Astrocyte (in vitro differentiated cells and primary cell): ENCODE data around the gene ABHD16A. TPM values are rescaled to one million over a fixed set of nuclear protein-coding genes. Genes with fewer than 3 reads are reported as not detected.

Experiments used
- DNase-seq: peaks from one replicate; pipeline ENCODE4 v3.0.0-alpha.2; 2010; ENCODE audit warnings: low read depth
- FAIRE-seq: peaks from 2 replicates; lab custom pipeline; 2011; peaks lifted over from hg19 to GRCh38; lab: Jason Lieb, UNC
- H2AFZ ChIP-seq: 2 replicates; pipeline ENCODE4 v1.6.0; 2012; ENCODE audit warnings: low read depth, low read length, inconsistent platforms
- H3K27ac ChIP-seq: 2 replicates; pipeline ENCODE4 v1.5.1; 2011; ENCODE audit warnings: low read depth, low read length, inconsistent platforms
- H3K27me3 ChIP-seq: 2 replicates; pipeline ENCODE4 v1.6.0; 2011; ENCODE audit warnings: low read length, inconsistent platforms; ENCODE audit not compliant: insufficient read depth
- H3K36me3 ChIP-seq: 2 replicates; pipeline ENCODE4 v1.5.1; 2011; ENCODE audit warnings: low read length, inconsistent platforms; ENCODE audit not compliant: insufficient read depth
- H3K4me1 ChIP-seq: 2 replicates; pipeline ENCODE4 v1.5.1; 2011; ENCODE audit warnings: low read length, inconsistent platforms; ENCODE audit not compliant: insufficient read depth
- H3K4me2 ChIP-seq: 2 replicates; pipeline ENCODE4 v1.6.0; 2012; ENCODE audit warnings: low read length, inconsistent platforms
- H3K4me3 ChIP-seq: 2 replicates; pipeline ENCODE4 v1.5.1; 2011; ENCODE audit warnings: low read depth, mild to moderate bottlenecking, low read length, inconsistent platforms; ENCODE audit not compliant: insufficient read depth
- H3K79me2 ChIP-seq: 2 replicates; pipeline ENCODE4 v1.6.0; 2012; ENCODE audit warnings: mild to moderate bottlenecking, low read length, inconsistent platforms; ENCODE audit not compliant: insufficient read depth
- H3K9ac ChIP-seq: 2 replicates; pipeline ENCODE4 v1.6.0; 2012; ENCODE audit warnings: mild to moderate bottlenecking, low read length, inconsistent platforms
- H3K9me3 ChIP-seq: 2 replicates; pipeline ENCODE4 v1.5.1; 2012; ENCODE audit warnings: low read depth, mild to moderate bottlenecking, low read length, inconsistent platforms; ENCODE audit not compliant: insufficient read depth
- H4K20me1 ChIP-seq: 2 replicates; pipeline ENCODE4 v1.6.0; 2012; ENCODE audit warnings: low read length, inconsistent platforms; ENCODE audit not compliant: insufficient read depth
- H3K27ac Mint-ChIP-seq: one replicate; pipeline ENCODE4 v1.8.0; 2021; ENCODE audit warnings: mild to moderate bottlenecking, mixed read lengths; ENCODE audit not compliant: unreplicated experiment
- H3K27me3 Mint-ChIP-seq: one replicate; pipeline ENCODE4 v1.8.0; 2021; ENCODE audit warnings: low read depth, mixed read lengths; ENCODE audit not compliant: unreplicated experiment
- H3K36me3 Mint-ChIP-seq: one replicate; pipeline ENCODE4 v1.8.0; 2021; ENCODE audit warnings: low read depth, mixed read lengths; ENCODE audit not compliant: unreplicated experiment
- H3K4me1 Mint-ChIP-seq: one replicate; pipeline ENCODE4 v1.8.0; 2021; ENCODE audit warnings: low read depth, mixed read lengths; ENCODE audit not compliant: unreplicated experiment
- H3K4me3 Mint-ChIP-seq: one replicate; pipeline ENCODE4 v1.8.0; 2021; ENCODE audit warnings: mild to moderate bottlenecking, moderate library complexity, mixed read lengths; ENCODE audit not compliant: unreplicated experiment
- H3K9me3 Mint-ChIP-seq: one replicate; pipeline ENCODE4 v1.8.0; 2021; ENCODE audit warnings: mild to moderate bottlenecking, mixed read lengths; ENCODE audit not compliant: unreplicated experiment
- EZH2 ChIP-seq: IDR thresholded peaks from 2 replicates; pipeline ENCODE4 v1.6.1; 2012; ENCODE audit warnings: mild to moderate bottlenecking, low read length, inconsistent platforms; ENCODE audit not compliant: insufficient read depth
- total RNA-seq: library from RNA; stranded (reverse); gene quantifications from 2 replicates; pipeline ENCODE4 v1.2.1, GENCODE V29; 2021
- TF ChIP-seq, protein P1 (sequence below): IDR thresholded peaks from 2 replicates; pipeline ENCODE4 v1.5.1; 2011; ENCODE audit warnings: low read depth, mild to moderate bottlenecking, inconsistent platforms, low read length, moderate library complexity; ENCODE audit not compliant: insufficient read depth

ABHD16A gene
- total RNA-seq, 1 donor from 2014 or later, result 38.3 TPM

DNA sequence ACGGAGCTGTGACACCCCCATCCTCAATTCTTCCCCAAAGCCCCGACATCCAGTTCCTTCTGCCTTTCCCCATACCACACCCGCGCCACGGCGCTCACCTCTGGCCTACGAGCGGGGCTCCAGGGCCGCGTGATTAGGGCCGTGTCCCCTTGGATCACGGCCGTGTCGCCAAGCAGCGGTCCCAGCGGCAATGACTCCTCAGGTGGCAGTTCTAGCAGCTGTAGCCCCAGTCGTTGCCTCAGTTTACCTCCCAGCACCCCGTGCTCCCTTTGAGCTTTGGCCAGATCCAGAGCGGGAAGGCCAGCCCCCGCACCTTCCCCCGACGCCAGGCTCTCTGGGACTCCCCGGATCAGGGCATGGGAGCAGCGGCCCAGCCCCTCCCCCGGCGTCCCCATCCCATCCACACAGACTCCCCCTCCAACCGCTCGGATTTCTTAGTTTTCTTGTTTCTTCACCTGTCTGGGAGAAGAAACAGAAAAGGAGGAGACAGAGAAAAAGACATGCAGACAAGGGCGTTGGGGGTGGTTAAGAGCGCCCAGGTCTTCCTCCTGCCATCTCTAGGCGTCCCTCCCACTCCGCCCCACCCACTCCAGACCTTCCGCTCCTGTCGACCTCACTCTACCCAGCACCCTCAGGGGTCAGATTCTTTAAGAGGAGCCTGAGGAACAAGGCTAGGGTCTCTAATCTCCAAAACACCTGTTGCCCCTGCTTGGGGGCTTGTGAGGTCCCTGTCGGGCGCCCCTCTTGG, 25.8 kb upstream of the ABHD16A start, which contains the start of gene DDAH2:
Gene DDAH2 (minus strand): TSS at position 533 of the 748 bp plus-strand sequence. CDS start 138 bp downstream, at position 395.
- no peaks in the 10 kb centered on the region for H3K9me3 Mint-ChIP-seq
- H3K4me1 Mint-ChIP-seq, result peaks cover 23% of the 10 kb centered on the region
- H2AFZ ChIP-seq, result peak within 1 kb of the TSS; percentile 77

GRCh38 chr6:31727717-31728671, 24.9 kb upstream of the ABHD16A start:
- H3K27ac ChIP-seq, result no peak overlapping the region
- Mint-ChIP-seq H3K4me3 (peak overlapping the region; percentile 90), H3K27ac (no peak overlapping the region), H3K36me3 (peaks cover 25% of the 10 kb centered on the region), H3K27me3 (no peaks in the 10 kb centered on the region), H3K4me1 (peaks cover 14% of the 10 kb centered on the region), H3K9me3 (no peaks in the 10 kb centered on the region)
- no peak for TF ChIP-seq EZH2
- TF ChIP-seq, protein P1, sequence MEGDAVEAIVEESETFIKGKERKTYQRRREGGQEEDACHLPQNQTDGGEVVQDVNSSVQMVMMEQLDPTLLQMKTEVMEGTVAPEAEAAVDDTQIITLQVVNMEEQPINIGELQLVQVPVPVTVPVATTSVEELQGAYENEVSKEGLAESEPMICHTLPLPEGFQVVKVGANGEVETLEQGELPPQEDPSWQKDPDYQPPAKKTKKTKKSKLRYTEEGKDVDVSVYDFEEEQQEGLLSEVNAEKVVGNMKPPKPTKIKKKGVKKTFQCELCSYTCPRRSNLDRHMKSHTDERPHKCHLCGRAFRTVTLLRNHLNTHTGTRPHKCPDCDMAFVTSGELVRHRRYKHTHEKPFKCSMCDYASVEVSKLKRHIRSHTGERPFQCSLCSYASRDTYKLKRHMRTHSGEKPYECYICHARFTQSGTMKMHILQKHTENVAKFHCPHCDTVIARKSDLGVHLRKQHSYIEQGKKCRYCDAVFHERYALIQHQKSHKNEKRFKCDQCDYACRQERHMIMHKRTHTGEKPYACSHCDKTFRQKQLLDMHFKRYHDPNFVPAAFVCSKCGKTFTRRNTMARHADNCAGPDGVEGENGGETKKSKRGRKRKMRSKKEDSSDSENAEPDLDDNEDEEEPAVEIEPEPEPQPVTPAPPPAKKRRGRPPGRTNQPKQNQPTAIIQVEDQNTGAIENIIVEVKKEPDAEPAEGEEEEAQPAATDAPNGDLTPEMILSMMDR, result no peak
- no peak for FAIRE-seq
- H3K79me2 ChIP-seq, result peaks cover 18% of the 10 kb centered on the region
- peaks cover 15% of the 10 kb centered on the region for H3K4me1 ChIP-seq
- H3K36me3 ChIP-seq, result peaks cover 26% of the 10 kb centered on the region
- H3K4me2 ChIP-seq, result peak overlapping the region; percentile 96
- peaks cover 42% of the 10 kb centered on the region for H4K20me1 ChIP-seq
- peak overlapping the region; percentile 88 for H3K9ac ChIP-seq
- H3K27me3 ChIP-seq, result no peaks in the 10 kb centered on the region
- no peaks in the 10 kb centered on the region for H3K9me3 ChIP-seq
- no peak overlapping the region for H2AFZ ChIP-seq
- peak overlapping the region; percentile 86 for H3K4me3 ChIP-seq
- no peak for DNase-seq

More for the DNA sequence above, 25.8 kb upstream of the ABHD16A start, which contains the start of gene DDAH2:
- Mint-ChIP-seq H3K4me3 (peak within 1 kb of the TSS; percentile 90), H3K36me3 (peaks cover 34% of the 10 kb centered on the region), H3K27ac (peak within 1 kb of the TSS; percentile 87), H3K27me3 (no peaks in the 10 kb centered on the region)
- H4K20me1 ChIP-seq, result peaks cover 52% of the 10 kb centered on the region
- peak within 1 kb of the TSS; percentile 88 for H3K9ac ChIP-seq
- H3K4me2 ChIP-seq, result peak within 1 kb of the TSS; percentile 96
- H3K9me3 ChIP-seq, result no peaks in the 10 kb centered on the region
- DNase-seq (no peak), FAIRE-seq (no peak)
- peaks cover 24% of the 10 kb centered on the region for H3K4me1 ChIP-seq
- peak within 1 kb of the TSS; percentile 77 for H3K27ac ChIP-seq
- no peak for TF ChIP-seq EZH2
- TF ChIP-seq, protein P1, result peak; percentile 44
- H3K36me3 ChIP-seq, result peaks cover 36% of the 10 kb centered on the region
- peak within 1 kb of the TSS; percentile 86 for H3K4me3 ChIP-seq
- H3K27me3 ChIP-seq, result no peaks in the 10 kb centered on the region
- peaks cover 27% of the 10 kb centered on the region for H3K79me2 ChIP-seq
